Kidney (tissue), 14 donors: Measurements from ENCODE around the gene EGFLAM. TPM values are rescaled to one million over a fixed set of nuclear protein-coding genes. Genes with fewer than 3 reads are reported as not detected.

Source experiments
- DNase-seq, 5 donors: peaks; one replicate each; pipeline ENCODE4 v3.0.0-alpha.2; 2013 to 2020
- FAIRE-seq: peaks from 2 replicates; lab custom pipeline; 2012; peaks lifted over from hg19 to GRCh38; lab: Jason Lieb, UNC
- H3K27ac ChIP-seq, 2 donors: one replicate each; pipeline ENCODE4 v1.7.0; 2013; ENCODE audit warnings: low read depth in 2 of 2, low read length in 2 of 2, inconsistent platforms in 1 of 2
- H3K27me3 ChIP-seq: one replicate; pipeline ENCODE4 v1.7.1; 2013; ENCODE audit warnings: low read length, inconsistent platforms; ENCODE audit not compliant: control insufficient read depth, insufficient read depth
- H3K36me3 ChIP-seq, 3 donors: one replicate each; pipeline versions ENCODE4 v1.7.0 to v1.7.1; 2013; ENCODE audit warnings: low read length in 3 of 3, control low read depth in 1 of 3, inconsistent platforms in 1 of 3; ENCODE audit not compliant: insufficient read depth in 3 of 3, control insufficient read depth in 2 of 3
- H3K4me1 ChIP-seq, 3 donors: one replicate each; pipeline versions ENCODE4 v1.7.0 to v1.7.1; 2013; ENCODE audit warnings: low read length in 3 of 3, inconsistent platforms in 1 of 3, low read depth in 1 of 3; ENCODE audit not compliant: control insufficient read depth in 2 of 3, insufficient read depth in 2 of 3
- H3K4me3 ChIP-seq, 3 donors: one replicate each; pipeline versions ENCODE4 v1.7.0 to v1.8.1; 2013; ENCODE audit warnings: low read length in 3 of 3, control low read depth in 1 of 3, inconsistent platforms in 1 of 3
- H3K9ac ChIP-seq, 3 donors: one replicate each; pipeline versions ENCODE4 v1.7.0 to v1.7.1; 2013; ENCODE audit warnings: low read length in 3 of 3, control low read depth in 1 of 3, inconsistent platforms in 1 of 3
- H3K9me3 ChIP-seq, 3 donors: one replicate each; pipeline versions ENCODE4 v1.7.0 to v1.7.1; 2013; ENCODE audit warnings: low read length in 3 of 3, control low read depth in 1 of 3, inconsistent platforms in 1 of 3; ENCODE audit not compliant: control insufficient read depth in 2 of 3, insufficient read depth in 1 of 3
- CTCF ChIP-seq: IDR thresholded peaks from 3 replicates; pipeline ENCODE4 v1.5.1; 2012; ENCODE audit warnings: mild to moderate bottlenecking, moderate library complexity, borderline replicate concordance; ENCODE audit not compliant: insufficient read depth; ENCODE audit errors: extremely low read depth
- intact Hi-C: fragments of 100-400 bp; cut with DNase I; formaldehyde crosslinking; loops from one replicate; pipeline ENCODE4 v1.11.1; 2022
- polyA plus RNA-seq: library from polyadenylated mRNA; stranded (reverse); fragments of 350-450 nt; fragmentation: Illumina TruSeq; extraction: RNeasy Lipid Tissue Mini Kit (QIAGEN cat#74804); gene quantifications from one replicate; pipeline ENCODE4 v1.2.3, GENCODE V29; 2014; ENCODE audit warnings: low read depth, low replicate concordance; ENCODE audit not compliant: insufficient read depth
- total RNA-seq: library from RNA; stranded (reverse); fragmentation: NEBNext Ultra II Directional; extraction: Animal tissue kit (Norgen Biotek cat#: 25700); gene quantifications from one replicate; pipeline ENCODE4 v1.2.1, GENCODE V29; 2021
- donor health status: control.
- donor health status: control.
- donor health status: control.
- donor health status: control.
- donor health status: control.
- donor health status: DM: yes; HTN: yes; CAD: no.
- donor health status: Normal renal cell carcinoma (clear cell type).

Gene EGFLAM
- total and polyA plus RNA-seq, 2 donors from 2014 or later: 5.1 to 5.9 TPM

DNA sequence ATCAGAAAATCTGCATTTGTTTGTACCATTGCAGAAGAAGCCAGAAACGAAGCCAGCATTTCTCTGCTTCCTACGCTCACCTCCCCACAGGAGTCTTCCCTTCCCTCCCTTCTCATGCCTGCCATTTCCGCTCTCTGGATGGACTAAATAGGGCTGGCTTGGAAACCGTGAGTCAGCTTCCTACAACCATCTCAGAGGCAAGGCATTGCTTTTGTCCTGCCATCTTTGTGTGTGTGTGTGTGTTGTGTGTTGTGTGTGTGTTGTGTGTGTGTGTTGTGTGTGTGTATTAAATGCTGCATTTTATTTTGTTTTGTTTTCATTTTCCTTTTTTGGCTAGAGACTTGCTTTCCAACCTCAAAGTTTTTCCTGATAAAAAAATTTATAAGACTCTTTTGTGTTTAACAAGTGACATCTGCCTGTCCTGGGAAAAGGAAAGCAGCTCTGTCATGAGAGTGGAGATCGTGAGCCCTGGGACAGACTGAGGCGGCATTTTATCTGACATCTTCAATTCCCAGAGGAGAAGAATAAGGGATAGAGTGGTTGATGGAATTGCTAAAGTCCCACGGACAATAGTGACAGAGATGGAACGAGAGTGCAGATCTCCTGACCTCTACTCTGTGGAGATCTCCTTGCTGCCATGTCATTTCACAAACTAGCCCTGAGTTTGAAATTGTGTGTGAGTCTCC lies 7.5 kb upstream of the EGFLAM start:
- H3K9ac ChIP-seq: no peak overlapping the region
- H3K4me3 ChIP-seq: no peak overlapping the region
- H3K4me1 ChIP-seq: no peaks in the 10 kb centered on the region
- no peaks in the 10 kb centered on the region for H3K27me3 ChIP-seq
- no peak overlapping the region for H3K27ac ChIP-seq
- FAIRE-seq (no peak), DNase-seq (no peak)
- H3K9me3 ChIP-seq: no peaks in the 10 kb centered on the region
- no peaks in the 10 kb centered on the region for H3K36me3 ChIP-seq
- intact Hi-C loops: no loop called here
- TF ChIP-seq CTCF: no peak

DNA sequence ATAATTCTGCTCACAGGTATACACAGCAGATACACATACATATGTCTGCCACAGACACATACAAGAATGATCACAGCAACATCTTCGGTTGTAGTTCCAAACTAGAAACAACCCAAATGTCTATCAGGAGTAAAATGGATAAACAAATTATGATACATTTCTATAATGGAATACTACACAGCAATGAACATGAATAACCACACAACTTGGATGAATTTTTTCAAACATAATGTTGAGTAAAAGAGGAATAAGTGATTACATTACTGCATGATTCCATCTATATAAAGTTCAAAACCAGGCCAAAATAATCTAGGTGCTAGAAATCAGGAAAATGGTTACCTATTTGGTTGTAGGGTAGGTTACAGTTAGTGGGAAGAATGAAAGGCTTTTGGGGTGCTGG lies 4.6 kb upstream of the EGFLAM start:
- intact Hi-C loops: no loop called here
- H3K36me3 ChIP-seq: no peaks in the 10 kb centered on the region
- DNase-seq (no peak), FAIRE-seq (no peak)
- peaks cover 0 to 2% (median 0%) of the 10 kb centered on the region in 3 donors for H3K4me1 ChIP-seq
- no peak overlapping the region for H3K9ac ChIP-seq
- H3K27me3 ChIP-seq: no peaks in the 10 kb centered on the region
- TF ChIP-seq CTCF: no peak
- no peaks in the 10 kb centered on the region for H3K9me3 ChIP-seq
- no peak overlapping the region for H3K4me3 ChIP-seq
- H3K27ac ChIP-seq: no peak overlapping the region

DNA sequence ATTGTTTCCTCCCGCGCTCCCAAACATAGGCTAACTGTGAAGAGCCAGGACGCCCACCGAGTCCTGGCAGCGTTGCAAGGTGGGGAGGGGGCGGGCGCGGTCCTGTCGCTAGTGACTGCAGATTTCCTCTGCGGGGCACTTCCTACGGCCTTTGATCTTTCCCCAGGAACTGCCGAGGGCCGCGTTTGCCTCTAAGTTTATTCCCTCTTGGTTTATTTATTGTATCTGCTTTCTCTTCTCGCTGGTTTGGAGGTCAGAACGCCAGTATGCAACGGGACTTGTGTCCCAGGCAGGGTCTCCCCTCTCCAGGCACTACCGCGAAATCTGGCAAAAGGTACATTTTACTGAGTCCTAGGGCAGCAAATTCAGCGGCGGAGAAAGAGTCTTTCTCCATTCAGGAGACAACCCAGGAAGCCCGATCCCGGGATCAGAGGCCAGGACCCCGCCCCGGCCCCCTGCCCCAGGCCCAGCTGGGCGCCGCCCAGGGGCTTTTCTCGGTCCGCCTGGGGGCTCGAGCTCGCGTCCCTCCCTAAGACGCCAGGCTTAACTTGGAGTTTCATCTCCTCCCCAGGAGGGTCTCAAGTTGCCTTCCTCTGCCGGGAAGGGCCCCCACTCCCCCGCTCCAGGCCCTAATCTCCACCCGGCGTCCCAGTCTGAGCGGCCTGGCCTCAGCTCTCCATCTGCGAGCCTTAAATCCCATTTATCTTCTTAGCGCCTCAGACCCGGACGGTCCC lies 884 bp upstream of the EGFLAM start:
- no peak overlapping the region for H3K27ac ChIP-seq
- peaks cover 0 to 2% (median 0%) of the 10 kb centered on the region in 3 donors for H3K4me1 ChIP-seq
- H3K9me3 ChIP-seq: no peaks in the 10 kb centered on the region
- intact Hi-C loops: no loop called here
- H3K27me3 ChIP-seq: peaks cover 2% of the 10 kb centered on the region
- FAIRE-seq (no peak), DNase-seq (peak in 4 of 5 donors; percentile 48 to 60 (median 52))
- peak overlapping the region in 1 of 3 donors; percentile 51 for H3K4me3 ChIP-seq
- no peak for TF ChIP-seq CTCF
- H3K36me3 ChIP-seq: no peaks in the 10 kb centered on the region
- no peak overlapping the region for H3K9ac ChIP-seq
